GM19397 (cell line): ENCODE results near the gene SCN4B.

Experiments
- ATAC-seq: cut with Tn5 transposase; IDR thresholded peaks from one replicate; pipeline ENCODE4 v1.9.1; 2021; ENCODE audit warnings: mild to moderate bottlenecking, moderate library complexity; ENCODE audit not compliant: unreplicated experiment

Gene SCN4B

GRCh38 chr11:118105657-118106305 lies 46.8 kb downstream of the SCN4B start:
- no peak for ATAC-seq

- ATAC-seq: no peak
Observed at GRCh38 chr11:118104491-118104890, 48.1 kb downstream of the SCN4B start.

DNA sequence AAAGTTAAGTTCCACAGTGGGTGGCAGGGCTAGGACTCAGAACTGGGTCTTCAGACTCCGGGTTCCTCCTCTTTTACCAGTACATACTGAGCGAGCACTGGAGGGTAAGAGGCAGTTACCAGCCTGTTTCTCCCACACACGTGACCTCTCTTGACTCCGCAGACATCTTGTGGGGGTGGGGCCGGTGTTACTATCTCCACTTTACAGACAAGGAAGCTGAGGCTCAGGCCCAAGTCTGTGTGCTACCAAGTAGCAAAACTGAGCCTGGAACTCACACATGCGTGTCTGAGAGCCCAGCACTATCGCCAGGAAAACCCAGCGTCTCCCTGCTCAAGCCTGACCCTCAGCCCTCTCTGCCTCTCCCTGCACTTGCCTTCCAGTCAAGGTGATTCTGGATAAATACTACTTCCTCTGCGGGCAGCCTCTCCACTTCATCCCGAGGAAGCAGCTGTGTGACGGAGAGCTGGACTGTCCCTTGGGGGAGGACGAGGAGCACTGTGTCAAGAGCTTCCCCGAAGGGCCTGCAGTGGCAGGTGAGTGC lies 49.8 kb downstream of the SCN4B start:
- ATAC-seq: no peak

DNA sequence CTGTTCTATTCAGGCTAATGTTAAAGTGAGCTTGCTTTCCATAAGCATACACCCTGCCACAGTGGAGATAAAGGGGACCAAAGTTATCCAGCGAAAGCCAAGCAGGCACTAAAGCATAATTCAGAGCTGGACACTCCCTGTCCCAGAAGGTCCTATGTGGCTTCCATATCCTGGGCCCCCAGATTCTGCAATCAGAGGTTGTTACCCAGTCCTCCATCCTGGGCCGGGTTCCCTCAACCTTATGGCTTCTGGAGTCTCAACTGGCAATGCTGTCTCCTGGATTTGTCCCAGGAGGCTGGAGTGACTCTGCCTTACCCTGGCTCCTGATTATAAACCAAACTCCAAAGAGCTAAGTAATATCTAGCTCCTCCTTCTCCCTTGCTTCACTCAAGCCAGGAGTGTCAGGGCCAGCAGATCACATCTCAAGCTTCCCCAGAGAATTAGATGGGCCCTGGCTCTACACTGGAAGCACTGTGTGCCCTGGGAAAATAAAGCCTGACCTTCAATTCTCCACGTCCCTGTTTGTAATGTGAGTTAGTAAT lies 51.9 kb downstream of the SCN4B start:
- no peak for ATAC-seq

DNA sequence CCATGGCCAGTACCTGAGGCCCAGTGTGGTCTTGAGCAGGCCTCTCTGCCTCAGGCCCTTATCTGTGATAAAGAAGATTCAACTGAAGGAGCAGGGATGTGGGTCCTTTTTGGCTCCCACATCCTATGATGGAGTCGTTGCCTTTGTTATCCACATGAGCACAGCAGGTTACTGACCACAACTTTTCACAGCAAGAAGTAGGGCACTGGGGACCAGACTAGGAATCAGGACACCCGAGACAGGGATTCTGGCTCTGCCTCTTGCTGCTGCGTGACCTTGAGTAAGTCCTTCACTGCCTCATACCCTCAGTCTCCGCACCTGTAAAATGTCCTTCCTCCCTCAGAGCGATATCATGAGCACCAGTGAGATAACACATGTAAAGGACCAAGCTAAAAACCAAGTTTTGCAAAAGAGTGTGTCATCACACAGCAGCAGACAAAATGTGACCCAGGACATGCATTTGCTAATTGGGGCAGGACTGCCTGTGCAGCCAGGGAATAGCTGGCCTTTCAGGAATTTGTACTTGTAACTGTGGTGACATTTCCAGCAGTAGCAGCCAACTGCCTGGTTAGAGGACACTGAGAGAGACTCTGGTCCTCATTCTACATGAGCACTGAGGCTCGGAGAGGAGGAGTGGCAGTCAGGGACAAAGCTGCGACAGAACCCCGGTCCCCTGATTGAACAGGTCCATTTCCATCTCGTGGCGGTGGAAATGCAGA lies 52.6 kb downstream of the SCN4B start:
- ATAC-seq: no peak

- ATAC-seq: no peak
Observed at GRCh38 chr11:118098996-118099837, 53.4 kb downstream of the SCN4B start.

DNA sequence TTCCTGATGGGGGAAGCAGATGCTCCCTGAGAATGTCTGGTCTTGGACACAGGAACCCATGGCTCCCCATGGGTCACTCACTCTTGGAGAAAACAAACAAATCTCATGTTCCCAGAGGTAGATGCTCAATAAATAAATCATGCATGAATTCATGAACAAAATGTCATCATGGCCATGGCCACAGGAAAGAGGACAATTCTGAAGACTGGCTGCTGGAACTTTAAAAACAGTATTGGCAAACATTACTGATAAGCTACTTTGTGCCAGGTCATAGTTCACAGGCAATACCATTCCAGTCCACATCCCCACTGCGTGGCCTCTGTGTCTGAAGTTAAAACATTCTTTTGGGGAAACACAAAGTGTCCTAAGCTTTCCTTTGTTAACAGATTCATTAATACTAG lies 56.7 kb downstream of the SCN4B start:
- ATAC-seq: no peak

DNA sequence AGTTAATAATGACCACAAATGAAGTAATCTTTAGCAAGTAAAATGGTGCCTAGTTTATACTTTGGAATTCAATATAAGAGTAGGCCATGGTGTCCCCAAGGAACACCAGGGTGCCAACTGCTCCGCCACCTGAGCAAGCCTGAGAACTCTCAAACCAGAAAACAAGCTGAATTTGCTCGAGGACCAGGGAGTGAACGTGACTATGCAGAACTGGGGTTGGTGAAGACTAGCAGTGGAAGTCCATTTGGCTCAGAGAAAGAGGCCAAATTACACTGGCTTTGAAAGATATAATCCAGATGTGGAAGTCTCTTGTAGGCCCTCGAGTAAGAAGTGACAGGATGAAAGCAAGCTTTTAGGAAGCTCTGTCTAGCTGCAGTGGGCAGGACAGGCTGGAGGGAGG lies 57.1 kb downstream of the SCN4B start:
- ATAC-seq: no peak

- no peak for ATAC-seq
Observed at GRCh38 chr11:118092907-118093571, 59.6 kb downstream of the SCN4B start.

GRCh38 chr11:118091690-118092089 lies 60.9 kb downstream of the SCN4B start:
- no peak for ATAC-seq

DNA sequence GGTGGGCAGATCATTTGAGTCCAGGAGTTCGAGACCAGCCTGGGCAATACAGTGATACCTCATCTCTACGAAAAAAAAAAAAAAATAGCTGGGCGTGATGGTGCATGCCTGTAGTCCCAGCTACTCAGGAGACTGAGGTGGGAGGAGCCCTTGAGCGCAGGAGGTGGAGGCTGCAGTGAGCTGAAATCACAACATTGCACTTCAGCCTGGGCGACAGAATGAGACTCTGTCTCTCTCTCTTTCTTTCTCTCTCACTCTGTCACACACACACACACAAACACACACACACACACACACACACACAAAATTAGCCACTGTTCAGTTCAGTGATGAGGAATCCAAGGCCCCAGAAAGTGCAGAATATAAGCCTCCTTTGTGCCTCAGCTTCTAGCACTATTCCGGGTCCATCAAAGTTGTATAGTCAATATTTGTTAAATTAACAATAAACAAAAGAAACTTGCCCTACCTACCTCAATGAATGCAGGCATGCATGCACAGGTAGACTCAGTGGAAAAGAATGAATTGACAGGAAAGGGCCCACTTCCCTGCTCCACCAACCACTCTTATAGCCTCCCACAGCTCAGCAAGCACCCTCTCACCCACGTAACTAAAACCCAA lies 62.0 kb downstream of the SCN4B start:
- ATAC-seq: no peak

DNA sequence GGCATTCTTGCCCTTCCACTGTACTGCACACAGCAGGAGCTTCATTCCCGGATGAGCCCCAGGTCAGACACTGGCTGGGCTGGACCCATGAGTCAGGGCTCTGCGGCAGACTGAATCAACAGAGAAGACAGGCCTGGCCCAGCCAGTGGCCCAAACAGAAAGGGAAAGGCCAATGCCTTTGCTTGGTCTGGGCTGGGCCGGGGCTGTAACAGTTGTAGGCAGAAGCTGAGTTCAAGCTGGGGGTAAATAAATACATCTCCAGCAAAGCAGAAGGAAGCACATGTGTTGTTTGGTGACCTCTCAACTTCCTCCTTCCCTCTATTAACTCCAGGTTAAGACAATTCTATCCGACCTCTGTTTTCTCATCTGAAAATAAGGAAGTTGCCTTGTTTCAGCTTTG lies 64.1 kb downstream of the SCN4B start:
- ATAC-seq: no peak

DNA sequence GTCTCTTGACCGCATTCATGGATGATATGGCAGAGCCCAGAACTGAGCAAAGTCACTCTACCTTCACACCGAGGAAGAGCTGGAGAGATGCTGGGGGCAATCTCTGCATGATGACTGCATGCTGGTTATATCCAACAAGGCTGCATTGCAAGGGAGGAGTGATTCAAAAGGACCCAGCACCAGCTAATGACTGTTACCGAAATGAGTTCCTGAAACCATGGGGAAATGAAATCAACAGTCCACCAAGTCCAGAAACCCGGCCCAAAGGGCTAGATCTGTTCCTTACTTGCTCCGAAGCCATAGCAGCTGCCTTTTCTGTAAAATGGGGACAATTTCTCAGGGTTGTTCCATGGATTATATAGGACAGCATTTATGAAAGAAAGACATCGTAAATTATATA lies 64.7 kb downstream of the SCN4B start:
- no peak for ATAC-seq

- no peak for ATAC-seq
Observed at GRCh38 chr11:118086913-118087768, 65.5 kb downstream of the SCN4B start, which contains the start of gene SMIM35. SMIM35 (minus strand) TSS chr11:118086963; CDS start chr11:118086757, 206 bp downstream.

DNA sequence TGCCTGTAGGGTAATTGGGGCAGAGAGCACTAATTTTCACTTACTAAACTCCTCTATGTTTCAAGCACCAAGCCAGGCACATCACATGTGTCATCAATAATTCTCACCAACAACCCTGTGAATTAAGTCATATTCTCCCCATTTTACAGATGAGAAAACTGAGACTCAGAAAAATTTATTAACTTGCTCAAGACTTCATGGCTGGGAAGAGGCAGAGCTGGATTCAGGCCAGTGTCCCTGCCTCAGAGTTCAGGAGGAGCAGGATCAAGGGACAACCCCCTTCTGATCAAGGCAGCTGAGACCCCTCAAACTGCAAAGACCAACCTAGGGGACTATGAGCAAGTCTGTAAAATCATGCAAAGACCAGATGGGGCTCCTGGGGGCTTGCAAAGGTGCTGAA lies 68.0 kb downstream of the SCN4B start:
- no peak for ATAC-seq

DNA sequence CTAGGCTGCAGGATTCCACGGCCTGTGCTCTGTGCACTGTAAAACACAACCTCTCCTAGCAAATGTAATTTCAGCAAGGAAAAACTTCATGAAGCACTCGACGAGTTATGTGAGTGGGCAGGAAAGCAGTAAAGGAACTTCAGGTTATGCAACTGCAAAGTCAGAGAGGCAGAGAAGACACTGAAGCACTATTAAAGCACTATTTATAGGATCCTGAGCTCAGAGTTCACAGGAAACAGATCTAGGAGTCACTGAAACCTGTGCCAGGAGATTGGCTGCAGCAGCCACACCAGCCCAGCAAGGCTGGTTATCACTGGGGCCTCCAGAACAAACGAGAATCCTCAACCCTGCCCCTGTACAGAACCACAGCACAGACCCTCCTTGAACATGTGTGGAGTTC lies 68.4 kb downstream of the SCN4B start:
- no peak for ATAC-seq
